Measurements from ENCODE around the gene ANKRD33B.

Gene ANKRD33B

DNA sequence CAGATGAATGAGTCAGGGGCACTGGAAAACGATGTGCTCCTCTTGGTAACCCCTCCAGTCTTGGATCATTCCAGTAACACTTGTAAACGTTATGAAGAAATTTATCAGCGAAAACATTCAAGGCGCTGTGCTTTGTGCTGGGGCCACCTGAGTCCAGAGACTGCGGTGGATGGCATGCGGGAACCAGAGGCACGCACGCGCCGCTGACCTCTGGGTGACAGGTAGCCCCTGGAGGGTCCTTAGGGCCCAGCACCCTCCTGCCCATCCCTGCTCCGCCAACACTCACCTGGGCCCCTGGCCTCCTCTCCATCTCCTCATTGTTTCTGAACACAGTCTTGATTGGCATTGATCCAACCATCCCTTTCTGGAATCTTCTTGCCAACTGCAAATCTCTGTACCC lies 110.2 kb downstream of the ANKRD33B start:
- DNase-seq (ENCODE audit: low spot score), result no peak

DNA sequence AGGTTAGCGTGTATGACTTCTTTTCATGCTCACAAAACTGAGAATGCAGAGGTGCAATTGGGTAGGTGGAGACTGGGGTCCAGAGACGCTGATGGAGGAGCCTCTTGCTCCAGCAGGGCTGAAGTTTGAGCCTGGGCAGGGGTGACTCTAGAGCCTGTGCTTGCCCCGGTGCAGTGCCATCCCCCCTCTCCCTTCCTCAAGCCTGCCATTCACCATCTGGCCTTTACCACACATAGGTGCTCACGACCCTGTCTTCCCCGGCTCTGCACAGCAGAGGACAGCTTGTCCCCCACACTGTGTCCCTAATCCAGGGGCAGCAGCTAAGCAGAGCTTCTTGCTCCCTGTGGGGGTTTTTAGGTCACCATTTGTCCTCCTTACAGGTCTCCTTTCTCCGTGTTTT lies 110.7 kb downstream of the ANKRD33B start:
- DNase-seq (ENCODE audit: low spot score), result no peak

GRCh38 chr5:10675177-10675700 lies 111.4 kb downstream of the ANKRD33B start:
- no peak for DNase-seq (ENCODE audit: low spot score)

GRCh38 chr5:10676224-10676623 lies 112.4 kb downstream of the ANKRD33B start:
- DNase-seq (ENCODE audit: low spot score), result peak; percentile 75

GRCh38 chr5:10676946-10677345 lies 113.1 kb downstream of the ANKRD33B start:
- DNase-seq (ENCODE audit: low spot score), result no peak

DNA sequence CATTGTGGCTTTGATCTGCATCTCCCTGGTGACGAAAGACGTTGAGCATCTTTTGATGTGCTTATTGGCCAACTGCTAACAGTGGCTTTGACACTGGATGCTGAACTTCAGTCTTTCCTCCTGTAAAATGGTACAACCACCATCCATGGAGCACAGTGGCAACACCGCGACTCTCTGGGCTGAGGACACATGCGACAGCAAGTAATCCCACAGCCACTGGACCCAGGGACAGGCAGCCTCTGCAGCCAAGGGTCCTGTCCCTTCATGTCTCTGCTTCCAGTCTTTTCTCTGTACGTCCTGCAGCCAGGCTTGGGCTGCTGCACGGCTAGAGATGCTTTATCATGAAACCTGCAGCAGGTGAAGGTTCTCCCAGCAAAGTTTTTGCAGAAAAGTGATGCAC lies 113.7 kb downstream of the ANKRD33B start:
- no peak for DNase-seq (ENCODE audit: low spot score)

- no peak for DNase-seq (ENCODE audit: low spot score)
Measured at GRCh38 chr5:10678244-10678643, 114.4 kb downstream of the ANKRD33B start.

GRCh38 chr5:10679336-10679988 lies 115.6 kb downstream of the ANKRD33B start:
- no peak for DNase-seq (ENCODE audit: low spot score)

DNA sequence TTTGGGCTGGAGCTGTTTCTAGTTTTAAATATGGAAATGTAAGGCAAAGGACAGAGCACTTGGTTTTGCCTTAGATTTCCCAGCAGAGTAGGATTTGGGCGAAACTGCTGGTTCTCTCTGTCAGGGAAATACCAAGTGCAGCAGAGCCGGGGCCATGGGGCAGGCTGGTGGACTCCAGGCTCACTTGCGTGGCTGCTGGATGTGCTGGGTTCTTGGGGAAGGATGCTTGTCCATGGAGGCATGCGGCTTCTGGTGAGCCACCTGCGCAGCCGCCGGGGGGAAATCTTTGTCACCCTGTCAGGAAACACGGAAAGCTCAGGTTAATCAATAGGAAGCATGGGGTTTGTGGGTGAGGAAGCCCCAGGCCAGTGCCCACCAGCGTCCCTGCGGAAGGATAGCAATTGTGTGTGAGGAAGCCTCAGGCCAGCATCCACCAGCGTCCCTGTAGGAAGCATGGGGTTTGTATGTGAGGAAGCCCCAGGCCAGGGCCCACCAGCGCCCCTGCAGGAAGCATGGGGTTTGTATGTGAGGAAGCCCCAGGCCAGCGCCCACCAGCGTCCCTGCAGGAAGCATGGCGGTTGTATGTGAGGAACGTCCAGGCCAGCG lies 117.1 kb downstream of the ANKRD33B start:
- no peak for DNase-seq (ENCODE audit: low spot score)

- no peak for DNase-seq (ENCODE audit: low spot score)
Measured at GRCh38 chr5:10681731-10682679, 118.1 kb downstream of the ANKRD33B start.

- no peak for DNase-seq (ENCODE audit: low spot score)
Measured at GRCh38 chr5:10682801-10683525, 119.1 kb downstream of the ANKRD33B start.

DNA sequence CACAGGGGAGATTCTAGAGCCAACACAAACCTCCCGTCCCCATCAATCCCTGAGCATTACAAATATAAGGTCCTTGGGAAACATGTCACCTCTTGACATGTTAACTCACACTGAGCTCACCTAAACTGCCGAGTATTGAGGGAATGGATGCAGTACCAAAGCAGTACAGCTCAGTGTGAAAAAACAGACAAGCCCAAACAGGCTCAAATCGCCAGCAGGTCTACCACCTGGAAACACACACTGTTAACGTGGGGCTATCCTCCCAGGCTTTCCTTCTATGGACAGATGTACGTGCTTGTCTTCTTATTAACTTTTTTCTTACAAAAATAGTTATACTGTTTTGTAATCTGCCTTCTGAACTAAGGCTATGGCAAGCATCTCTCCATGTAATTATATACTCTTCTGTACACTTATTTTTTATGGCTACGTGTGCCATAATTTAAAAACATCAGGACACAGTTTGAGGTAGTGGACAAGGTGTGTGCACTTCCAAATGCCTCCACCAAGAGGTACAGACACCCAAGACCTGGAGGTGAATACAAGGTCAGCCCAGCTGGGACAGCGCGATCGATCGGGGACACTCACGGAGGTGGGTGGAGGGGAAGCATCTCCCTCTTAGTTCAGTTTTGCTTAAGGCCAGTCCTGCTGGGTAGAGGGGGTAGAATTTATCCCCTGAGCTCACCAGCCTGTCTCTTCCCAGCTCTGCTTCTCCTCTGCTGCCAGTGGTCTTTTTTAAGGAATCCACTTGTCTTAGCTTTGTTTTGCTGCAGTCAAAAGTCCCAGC lies 120.6 kb downstream of the ANKRD33B start:
- DNase-seq (ENCODE audit: low spot score), result no peak

DNA sequence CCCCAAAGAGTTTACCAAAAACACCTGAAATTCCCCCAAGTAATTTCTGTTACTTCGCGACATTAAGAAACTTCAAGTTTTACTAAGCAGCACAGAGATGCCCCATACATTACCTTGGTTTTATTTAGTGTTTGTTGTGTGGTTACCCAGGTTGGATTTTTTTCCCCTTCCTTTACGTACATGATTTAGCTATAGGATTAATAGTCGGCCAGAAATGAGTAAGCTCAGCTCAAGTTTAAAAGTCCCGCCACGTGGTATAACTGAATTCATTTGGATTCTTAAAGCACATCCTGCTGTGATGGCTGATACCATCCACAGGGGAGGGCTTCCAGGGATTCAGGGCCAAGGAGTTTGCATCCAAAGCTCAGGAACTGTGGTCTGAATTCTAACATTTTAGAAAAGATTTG lies 121.2 kb downstream of the ANKRD33B start:
- DNase-seq (ENCODE audit: low spot score), result no peak

DNA sequence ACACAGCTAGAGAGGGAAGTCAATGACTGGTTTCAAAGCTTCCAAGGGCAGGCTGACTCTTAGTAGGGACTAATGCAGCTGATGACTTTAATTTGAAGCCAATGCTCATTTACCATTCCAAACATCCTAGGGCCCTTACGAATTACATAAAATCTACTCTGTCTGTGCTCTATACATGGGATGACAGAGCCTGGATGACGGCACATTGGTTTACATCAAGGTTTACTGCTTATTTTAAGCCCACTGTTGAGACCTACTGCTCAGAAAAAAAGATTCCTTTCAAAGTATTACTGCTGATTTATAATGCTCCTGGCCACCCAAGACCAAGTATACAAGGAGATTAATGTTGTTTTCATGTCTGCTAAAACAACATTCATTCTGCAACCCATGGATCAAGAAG lies 123.0 kb downstream of the ANKRD33B start:
- no peak for DNase-seq (ENCODE audit: low spot score)

GRCh38 chr5:10688651-10689171 lies 124.8 kb downstream of the ANKRD33B start:
- DNase-seq (ENCODE audit: low spot score), result no peak

DNA sequence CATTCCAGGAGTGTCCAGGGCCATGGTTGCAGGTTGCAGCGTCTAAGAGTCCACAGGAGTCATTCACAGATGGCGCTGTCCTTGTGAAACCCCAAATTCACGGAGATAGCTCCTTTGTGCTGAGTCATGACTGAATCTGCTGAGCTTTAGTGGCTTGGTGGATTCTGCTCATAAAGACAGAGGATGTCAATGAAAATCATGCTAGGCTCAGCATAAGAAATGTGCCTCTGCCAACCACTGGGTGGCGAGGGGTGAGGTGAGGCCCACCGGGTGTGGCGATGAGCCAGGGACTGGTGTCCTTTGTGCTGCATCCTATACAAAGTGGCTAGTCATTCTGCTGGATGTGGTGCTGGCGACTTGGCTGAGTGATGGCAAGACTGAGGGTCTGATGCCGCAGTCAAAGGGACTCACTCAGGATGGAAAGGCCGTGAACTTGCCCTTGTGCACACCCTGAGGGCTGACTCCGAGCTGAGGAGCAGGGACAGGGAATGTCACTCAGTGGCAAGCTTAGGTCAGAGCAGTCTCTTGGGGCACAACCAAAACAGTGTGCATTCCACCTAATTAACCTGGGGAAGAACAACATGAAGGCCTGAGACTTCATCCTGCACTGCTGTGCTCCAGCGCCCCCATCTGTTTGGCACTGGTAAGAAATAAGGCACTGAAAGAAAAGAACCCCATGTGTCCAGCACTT lies 125.7 kb downstream of the ANKRD33B start:
- DNase-seq (ENCODE audit: low spot score), result no peak

DNA sequence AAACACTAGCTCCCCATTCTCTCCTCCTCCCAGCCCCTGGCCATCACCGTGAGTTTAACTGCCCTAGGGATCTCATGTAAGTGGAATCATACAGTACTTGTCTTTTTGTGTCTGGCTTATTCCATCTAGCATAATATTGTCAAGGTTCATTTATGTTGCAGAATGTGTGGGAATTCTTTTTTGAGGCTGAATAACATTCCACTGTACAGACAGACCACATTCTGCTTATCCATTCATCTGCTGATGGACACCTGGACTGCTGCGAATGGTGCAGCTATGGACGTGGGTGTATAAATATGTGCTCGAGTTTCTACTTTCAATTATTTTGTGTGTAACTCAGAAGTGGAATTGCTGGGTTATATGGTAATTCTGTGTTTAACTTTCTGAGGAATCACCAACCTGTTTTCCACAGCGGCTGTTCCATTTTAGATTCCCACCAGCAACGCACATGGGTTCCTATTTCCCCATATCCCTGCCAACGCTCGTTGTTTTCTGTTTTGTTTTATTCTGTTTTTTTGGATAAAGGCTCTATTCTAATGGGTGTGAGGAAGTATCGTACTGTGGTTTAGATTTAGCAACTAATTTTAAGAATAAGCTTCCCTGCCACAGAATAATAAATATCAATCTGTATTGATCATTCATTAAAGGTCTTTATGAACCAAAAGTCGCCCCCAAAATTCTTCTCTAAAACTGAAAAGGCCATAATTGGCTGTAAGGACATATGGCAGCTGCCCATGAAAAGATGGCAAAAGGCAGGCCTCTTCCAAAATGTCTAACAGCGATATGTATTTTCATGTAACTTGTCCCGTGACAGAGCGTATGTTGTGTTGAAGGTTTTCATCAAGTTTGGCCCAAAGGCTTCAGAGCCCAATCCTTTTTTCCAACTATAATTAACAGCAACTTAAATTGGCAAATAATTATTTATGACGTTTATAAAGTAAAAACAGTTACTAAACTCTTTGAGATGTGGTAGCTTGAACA lies 126.9 kb downstream of the ANKRD33B start:
- no peak for DNase-seq (ENCODE audit: low spot score)
